ENCODE data around the gene TRIM38. TPM values are rescaled to one million over a fixed set of nuclear protein-coding genes. Genes with fewer than 3 reads are reported as not detected.

TRIM38 gene
- total RNA-seq, 2 donors from 2014 or later, result 3.9 to 4.0 TPM

GRCh38 chr6:26019261-26019830 lies 56.7 kb downstream of the TRIM38 start:
- 62 to 68% methylated on average over 9 of the region's 9 CpGs for WGBS, 2 donors
- ATAC-seq, result no peak
- intact Hi-C loops (cut with DNase I), result no loop called here

GRCh38 chr6:26019967-26020328 lies 57.3 kb downstream of the TRIM38 start:
- Histone ChIP-seq H3K27ac (peak overlapping the region in 3 of 4 donors; percentile 93 to 98 (median 95)), H3K4me1 (no peaks in the 10 kb centered on the region), H3K27me3 (no peaks in the 10 kb centered on the region), H3K36me3 (replicated peaks in 1 of 2; ENCODE audit: insufficient read depth in 1 of 2, low read depth in 2 of 2) (no peaks in the 10 kb centered on the region), H3K4me3 (no peak overlapping the region), H3K9me3 (no peaks in the 10 kb centered on the region)
- TF ChIP-seq CTCF (IDR thresholded peaks at IDR 0.05) (no peak), POLR2A (IDR thresholded peaks at IDR 0.05) (no peak)
- no peak for ATAC-seq
- intact Hi-C loops (cut with DNase I), result no loop called here
- no peak for DNase-seq
- 15 to 39% methylated on average over 5 of the region's 5 CpGs for WGBS, 2 donors

More at GRCh38 chr6:26019261-26019830, 56.7 kb downstream of the TRIM38 start:
- Histone ChIP-seq H3K36me3 (replicated peaks in 1 of 2; ENCODE audit: insufficient read depth in 1 of 2, low read depth in 2 of 2) (no peaks in the 10 kb centered on the region), H3K27ac (peak overlapping the region in 1 of 4 donors; percentile 98), H3K9me3 (no peaks in the 10 kb centered on the region), H3K27me3 (no peaks in the 10 kb centered on the region), H3K4me1 (no peaks in the 10 kb centered on the region), H3K4me3 (no peak overlapping the region)
- TF ChIP-seq POLR2A (IDR thresholded peaks at IDR 0.05) (no peak), CTCF (IDR thresholded peaks at IDR 0.05) (no peak)
- DNase-seq, result peak; percentile 24 to 31 (median 28)

- WGBS, 2 donors, result 0 to 2% methylated on average over 33 to 45 of the region's 45 CpGs
Observed at GRCh38 chr6:26020329-26021000, 57.9 kb downstream of the TRIM38 start.

GRCh38 chr6:26021001-26021349 lies 58.4 kb downstream of the TRIM38 start:
- DNase-seq (peak; percentile 64 to 69 (median 66)), ATAC-seq (peak; percentile 21)
- H3K27ac ChIP-seq, result peak overlapping the region; percentile 89 to 98 (median 94)
- intact Hi-C loops (cut with DNase I), result no loop called here
- H3K4me1 ChIP-seq, result peaks cover 9% of the 10 kb centered on the region
- no peaks in the 10 kb centered on the region for H3K9me3 ChIP-seq
- WGBS, 2 donors, result 1 to 2% methylated on average over 23 of the region's 23 CpGs
- no peaks in the 10 kb centered on the region for H3K27me3 ChIP-seq
- H3K4me3 ChIP-seq, result peak overlapping the region in 1 of 2 donors; percentile 31
- no peak for TF ChIP-seq POLR2A (IDR thresholded peaks at IDR 0.05)
- TF ChIP-seq CTCF (IDR thresholded peaks at IDR 0.05), result no peak
- H3K36me3 ChIP-seq (replicated peaks in 1 of 2; ENCODE audit: insufficient read depth in 1 of 2, low read depth in 2 of 2), result no peaks in the 10 kb centered on the region

More at GRCh38 chr6:26020329-26021000, 57.9 kb downstream of the TRIM38 start:
- TF ChIP-seq POLR2A (IDR thresholded peaks at IDR 0.05), result peak; percentile 96 to 100 (median 99)
- TF ChIP-seq CTCF (IDR thresholded peaks at IDR 0.05), result peak in 1 of 7 experiments; percentile 1
- intact Hi-C loops (cut with DNase I), result no loop called here
- ATAC-seq (peak; percentile 73), DNase-seq (peak; percentile 81 to 87 (median 84))
- peaks cover 4% of the 10 kb centered on the region for H3K4me1 ChIP-seq
- H3K27ac ChIP-seq, result peak overlapping the region; percentile 89 to 98 (median 94)
- no peaks in the 10 kb centered on the region for H3K9me3 ChIP-seq
- peak overlapping the region in 1 of 2 donors; percentile 31 for H3K4me3 ChIP-seq
- no peaks in the 10 kb centered on the region for H3K27me3 ChIP-seq
- no peaks in the 10 kb centered on the region for H3K36me3 ChIP-seq (replicated peaks in 1 of 2; ENCODE audit: insufficient read depth in 1 of 2, low read depth in 2 of 2)

Measured in body of pancreas (tissue), 4 donors.